C4-2B (cell line): ENCODE measurements around the gene LTB4R2.

Source experiments
- ZFX ChIP-seq: fragments of 450-650 bp; IDR thresholded peaks from 2 replicates; pipeline ENCODE4 v1.6.1; 2017
- TF ChIP-seq, protein P1 (sequence below): fragments of 450-650 bp; conservative IDR thresholded peaks from 2 replicates; pipeline ENCODE4 v1.5.1; 2017; ENCODE audit warnings: mild to moderate bottlenecking

DNA sequence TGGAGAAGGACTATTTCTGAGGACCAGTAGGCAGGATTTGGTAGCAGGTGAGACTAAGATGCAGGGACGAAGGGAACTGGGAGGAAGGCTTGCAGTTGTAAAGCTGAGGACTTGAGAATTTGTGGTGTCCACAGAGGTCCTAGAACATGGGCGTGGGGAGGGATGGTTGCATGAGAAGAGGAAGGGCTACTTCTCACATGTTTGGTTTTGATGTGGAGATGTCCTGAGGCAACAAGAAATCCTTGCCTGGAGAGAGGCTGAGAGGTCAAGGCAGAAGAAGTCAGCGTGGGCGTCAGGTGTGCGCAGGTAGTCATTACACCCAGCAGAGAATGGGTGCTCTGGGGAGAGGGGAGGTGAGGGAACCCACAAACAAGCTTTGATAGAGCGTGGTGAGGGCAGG, 32.9 kb upstream of the LTB4R2 start:
- TF ChIP-seq, protein P1, sequence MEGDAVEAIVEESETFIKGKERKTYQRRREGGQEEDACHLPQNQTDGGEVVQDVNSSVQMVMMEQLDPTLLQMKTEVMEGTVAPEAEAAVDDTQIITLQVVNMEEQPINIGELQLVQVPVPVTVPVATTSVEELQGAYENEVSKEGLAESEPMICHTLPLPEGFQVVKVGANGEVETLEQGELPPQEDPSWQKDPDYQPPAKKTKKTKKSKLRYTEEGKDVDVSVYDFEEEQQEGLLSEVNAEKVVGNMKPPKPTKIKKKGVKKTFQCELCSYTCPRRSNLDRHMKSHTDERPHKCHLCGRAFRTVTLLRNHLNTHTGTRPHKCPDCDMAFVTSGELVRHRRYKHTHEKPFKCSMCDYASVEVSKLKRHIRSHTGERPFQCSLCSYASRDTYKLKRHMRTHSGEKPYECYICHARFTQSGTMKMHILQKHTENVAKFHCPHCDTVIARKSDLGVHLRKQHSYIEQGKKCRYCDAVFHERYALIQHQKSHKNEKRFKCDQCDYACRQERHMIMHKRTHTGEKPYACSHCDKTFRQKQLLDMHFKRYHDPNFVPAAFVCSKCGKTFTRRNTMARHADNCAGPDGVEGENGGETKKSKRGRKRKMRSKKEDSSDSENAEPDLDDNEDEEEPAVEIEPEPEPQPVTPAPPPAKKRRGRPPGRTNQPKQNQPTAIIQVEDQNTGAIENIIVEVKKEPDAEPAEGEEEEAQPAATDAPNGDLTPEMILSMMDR, result no peak
- no peak for TF ChIP-seq ZFX
